Astrocyte of the spinal cord (primary cell): ENCODE data around the gene KCND3.

Experiments used
- DNase-seq: peaks from one replicate; pipeline ENCODE4 v3.0.0; 2011; ENCODE audit warnings: low read depth, low spot score
- H3K4me3 ChIP-seq: 2 replicates; pipeline ENCODE4 v1.5.1; 2011; ENCODE audit warnings: low read depth, mild to moderate bottlenecking, low read length, moderate library complexity
- CTCF ChIP-seq: IDR thresholded peaks from 2 replicates; pipeline ENCODE4 v1.5.1; 2012; ENCODE audit warnings: low read depth, mild to moderate bottlenecking, low read length, inconsistent platforms
- in situ Hi-C: cut with HindIII; loops from 2 replicates; pipeline ENCODE4 v1.10.0; 2017; ENCODE audit warnings: low sequenced_read_pairs

The KCND3 gene

GRCh38 chr1:111911776-111912515 is 77.5 kb downstream of the KCND3 start:
- no peak for TF ChIP-seq CTCF
- DNase-seq = no peak
- in situ Hi-C loops = no loop called here
- H3K4me3 ChIP-seq = no peak overlapping the region

GRCh38 chr1:111911061-111911460 is 78.4 kb downstream of the KCND3 start:
- no peak overlapping the region for H3K4me3 ChIP-seq
- no peak for DNase-seq
- in situ Hi-C loops = no loop called here
- TF ChIP-seq CTCF = no peak

GRCh38 chr1:111909030-111909429 is 80.4 kb downstream of the KCND3 start:
- in situ Hi-C loops = no loop called here
- no peak for TF ChIP-seq CTCF
- DNase-seq = no peak
- no peak overlapping the region for H3K4me3 ChIP-seq

- no peak for TF ChIP-seq CTCF
- DNase-seq = no peak
- H3K4me3 ChIP-seq = no peak overlapping the region
- in situ Hi-C loops = no loop called here
Observed at GRCh38 chr1:111908011-111908621, 81.4 kb downstream of the KCND3 start.

GRCh38 chr1:111907321-111907720 is 82.1 kb downstream of the KCND3 start:
- no peak for TF ChIP-seq CTCF
- DNase-seq = no peak
- H3K4me3 ChIP-seq = no peak overlapping the region
- in situ Hi-C loops = no loop called here

- TF ChIP-seq CTCF = no peak
- DNase-seq = no peak
- no peak overlapping the region for H3K4me3 ChIP-seq
- in situ Hi-C loops = no loop called here
Observed at GRCh38 chr1:111906816-111907215, 82.7 kb downstream of the KCND3 start.
